ENCODE data around the gene PRRC2B. TPM values are rescaled to one million over a fixed set of nuclear protein-coding genes. Genes with fewer than 3 reads are reported as not detected.

PRRC2B gene
- total and polyA plus RNA-seq, 2 of the 8 experiments (the other 6 are each of a cell fraction or from before 2014, with no cell fraction given), result 37.3 to 249 TPM

- TF ChIP-seq CHD7 (IDR thresholded peaks at IDR 0.05; ENCODE audit: insufficient replicate concordance, low read length), result no peak
- no peak for TF ChIP-seq SIRT6 (IDR thresholded peaks at IDR 0.05; ENCODE audit: low read length)
- TF ChIP-seq USF2 (IDR thresholded peaks at IDR 0.05; ENCODE audit: low read length), result no peak
- no peak for TF ChIP-seq GTF2F1 (IDR thresholded peaks at IDR 0.05; ENCODE audit: borderline replicate concordance, low read depth, low read length)
Observed at GRCh38 chr9:131419026-131419614, 25.2 kb downstream of the PRRC2B start (continued).

All from H1 (cell line).